ENCODE results near the gene CHODL. TPM values are rescaled to one million over a fixed set of nuclear protein-coding genes. Genes with fewer than 3 reads are reported as not detected.

Gene CHODL
- polyA plus RNA-seq, 1 of the 3 experiments (the other 2 are of a cell fraction) = not detected

DNA sequence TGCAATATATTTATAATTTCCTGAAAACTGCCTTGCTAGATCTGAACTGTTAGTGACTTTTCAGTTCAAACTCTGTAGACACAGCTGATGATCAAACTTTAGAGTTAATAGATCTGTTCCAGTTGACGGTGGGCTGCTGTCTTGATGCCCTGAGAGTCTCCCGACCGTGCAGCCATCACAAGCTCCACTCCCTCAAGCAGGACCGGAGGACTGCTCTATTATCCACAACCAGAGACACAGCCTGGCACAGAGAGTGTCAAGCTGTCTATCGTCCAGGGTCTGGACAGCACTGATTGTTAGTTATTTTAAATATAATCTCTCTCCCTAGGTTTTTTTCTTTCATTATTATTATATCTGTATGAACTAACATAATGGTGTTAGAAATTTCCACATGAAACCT lies 8.0 kb downstream of the CHODL start:
- TF ChIP-seq RXRA (IDR thresholded peaks at IDR 0.05; ENCODE audit: borderline replicate concordance, low read depth) = no peak
- no peak for TF ChIP-seq FOXM1 (IDR thresholded peaks at IDR 0.05; ENCODE audit: low read depth)
- TF ChIP-seq, protein P1, sequence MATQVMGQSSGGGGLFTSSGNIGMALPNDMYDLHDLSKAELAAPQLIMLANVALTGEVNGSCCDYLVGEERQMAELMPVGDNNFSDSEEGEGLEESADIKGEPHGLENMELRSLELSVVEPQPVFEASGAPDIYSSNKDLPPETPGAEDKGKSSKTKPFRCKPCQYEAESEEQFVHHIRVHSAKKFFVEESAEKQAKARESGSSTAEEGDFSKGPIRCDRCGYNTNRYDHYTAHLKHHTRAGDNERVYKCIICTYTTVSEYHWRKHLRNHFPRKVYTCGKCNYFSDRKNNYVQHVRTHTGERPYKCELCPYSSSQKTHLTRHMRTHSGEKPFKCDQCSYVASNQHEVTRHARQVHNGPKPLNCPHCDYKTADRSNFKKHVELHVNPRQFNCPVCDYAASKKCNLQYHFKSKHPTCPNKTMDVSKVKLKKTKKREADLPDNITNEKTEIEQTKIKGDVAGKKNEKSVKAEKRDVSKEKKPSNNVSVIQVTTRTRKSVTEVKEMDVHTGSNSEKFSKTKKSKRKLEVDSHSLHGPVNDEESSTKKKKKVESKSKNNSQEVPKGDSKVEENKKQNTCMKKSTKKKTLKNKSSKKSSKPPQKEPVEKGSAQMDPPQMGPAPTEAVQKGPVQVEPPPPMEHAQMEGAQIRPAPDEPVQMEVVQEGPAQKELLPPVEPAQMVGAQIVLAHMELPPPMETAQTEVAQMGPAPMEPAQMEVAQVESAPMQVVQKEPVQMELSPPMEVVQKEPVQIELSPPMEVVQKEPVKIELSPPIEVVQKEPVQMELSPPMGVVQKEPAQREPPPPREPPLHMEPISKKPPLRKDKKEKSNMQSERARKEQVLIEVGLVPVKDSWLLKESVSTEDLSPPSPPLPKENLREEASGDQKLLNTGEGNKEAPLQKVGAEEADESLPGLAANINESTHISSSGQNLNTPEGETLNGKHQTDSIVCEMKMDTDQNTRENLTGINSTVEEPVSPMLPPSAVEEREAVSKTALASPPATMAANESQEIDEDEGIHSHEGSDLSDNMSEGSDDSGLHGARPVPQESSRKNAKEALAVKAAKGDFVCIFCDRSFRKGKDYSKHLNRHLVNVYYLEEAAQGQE (IDR thresholded peaks at IDR 0.05; ENCODE audit: low read depth, low read length) = no peak
- TF ChIP-seq SMC3 (IDR thresholded peaks at IDR 0.05; ENCODE audit: low read depth, low read length) = no peak
- no peak for TF ChIP-seq RAD21 (IDR thresholded peaks at IDR 0.05; ENCODE audit: low read length)
- TF ChIP-seq, protein P2, sequence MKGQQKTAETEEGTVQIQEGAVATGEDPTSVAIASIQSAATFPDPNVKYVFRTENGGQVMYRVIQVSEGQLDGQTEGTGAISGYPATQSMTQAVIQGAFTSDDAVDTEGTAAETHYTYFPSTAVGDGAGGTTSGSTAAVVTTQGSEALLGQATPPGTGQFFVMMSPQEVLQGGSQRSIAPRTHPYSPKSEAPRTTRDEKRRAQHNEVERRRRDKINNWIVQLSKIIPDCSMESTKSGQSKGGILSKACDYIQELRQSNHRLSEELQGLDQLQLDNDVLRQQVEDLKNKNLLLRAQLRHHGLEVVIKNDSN (IDR thresholded peaks at IDR 0.05; ENCODE audit: borderline replicate concordance, low read depth) = no peak
- TF ChIP-seq FOXJ3 (CRISPR knock-in tag; IDR thresholded peaks at IDR 0.05) = no peak
- no peak for TF ChIP-seq JUND (IDR thresholded peaks at IDR 0.05)
- TF ChIP-seq FOSL2 (IDR thresholded peaks at IDR 0.05; ENCODE audit: borderline replicate concordance, low read depth) = no peak
- no peak for TF ChIP-seq CHD2 (IDR thresholded peaks at IDR 0.05; ENCODE audit: low read length, partially characterized antibody)
- TF ChIP-seq TEAD4 (IDR thresholded peaks at IDR 0.05; ENCODE audit: borderline replicate concordance, insufficient read depth) = no peak
- TF ChIP-seq, protein P3, sequence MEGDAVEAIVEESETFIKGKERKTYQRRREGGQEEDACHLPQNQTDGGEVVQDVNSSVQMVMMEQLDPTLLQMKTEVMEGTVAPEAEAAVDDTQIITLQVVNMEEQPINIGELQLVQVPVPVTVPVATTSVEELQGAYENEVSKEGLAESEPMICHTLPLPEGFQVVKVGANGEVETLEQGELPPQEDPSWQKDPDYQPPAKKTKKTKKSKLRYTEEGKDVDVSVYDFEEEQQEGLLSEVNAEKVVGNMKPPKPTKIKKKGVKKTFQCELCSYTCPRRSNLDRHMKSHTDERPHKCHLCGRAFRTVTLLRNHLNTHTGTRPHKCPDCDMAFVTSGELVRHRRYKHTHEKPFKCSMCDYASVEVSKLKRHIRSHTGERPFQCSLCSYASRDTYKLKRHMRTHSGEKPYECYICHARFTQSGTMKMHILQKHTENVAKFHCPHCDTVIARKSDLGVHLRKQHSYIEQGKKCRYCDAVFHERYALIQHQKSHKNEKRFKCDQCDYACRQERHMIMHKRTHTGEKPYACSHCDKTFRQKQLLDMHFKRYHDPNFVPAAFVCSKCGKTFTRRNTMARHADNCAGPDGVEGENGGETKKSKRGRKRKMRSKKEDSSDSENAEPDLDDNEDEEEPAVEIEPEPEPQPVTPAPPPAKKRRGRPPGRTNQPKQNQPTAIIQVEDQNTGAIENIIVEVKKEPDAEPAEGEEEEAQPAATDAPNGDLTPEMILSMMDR (IDR thresholded peaks at IDR 0.05) = no peak
- TF ChIP-seq NFIC (IDR thresholded peaks at IDR 0.05; ENCODE audit: borderline replicate concordance) = no peak
- no peak for TF ChIP-seq RCOR1 (IDR thresholded peaks at IDR 0.05; ENCODE audit: low read length)
- no peak for TF ChIP-seq POLR2AphosphoS5 (IDR thresholded peaks at IDR 0.05; ENCODE audit: low read depth, low read length)
- no peak for TF ChIP-seq TAF1 (IDR thresholded peaks at IDR 0.05; ENCODE audit: borderline replicate concordance, low read depth, low read length)
- no peak for TF ChIP-seq MXI1 (IDR thresholded peaks at IDR 0.05; ENCODE audit: low read depth, low read length)
- TF ChIP-seq NRF1 (IDR thresholded peaks at IDR 0.05; ENCODE audit: low read depth, low read length) = no peak
- TF ChIP-seq, protein P4, sequence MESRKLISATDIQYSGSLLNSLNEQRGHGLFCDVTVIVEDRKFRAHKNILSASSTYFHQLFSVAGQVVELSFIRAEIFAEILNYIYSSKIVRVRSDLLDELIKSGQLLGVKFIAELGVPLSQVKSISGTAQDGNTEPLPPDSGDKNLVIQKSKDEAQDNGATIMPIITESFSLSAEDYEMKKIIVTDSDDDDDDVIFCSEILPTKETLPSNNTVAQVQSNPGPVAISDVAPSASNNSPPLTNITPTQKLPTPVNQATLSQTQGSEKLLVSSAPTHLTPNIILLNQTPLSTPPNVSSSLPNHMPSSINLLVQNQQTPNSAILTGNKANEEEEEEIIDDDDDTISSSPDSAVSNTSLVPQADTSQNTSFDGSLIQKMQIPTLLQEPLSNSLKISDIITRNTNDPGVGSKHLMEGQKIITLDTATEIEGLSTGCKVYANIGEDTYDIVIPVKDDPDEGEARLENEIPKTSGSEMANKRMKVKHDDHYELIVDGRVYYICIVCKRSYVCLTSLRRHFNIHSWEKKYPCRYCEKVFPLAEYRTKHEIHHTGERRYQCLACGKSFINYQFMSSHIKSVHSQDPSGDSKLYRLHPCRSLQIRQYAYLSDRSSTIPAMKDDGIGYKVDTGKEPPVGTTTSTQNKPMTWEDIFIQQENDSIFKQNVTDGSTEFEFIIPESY (IDR thresholded peaks at IDR 0.05; ENCODE audit: borderline replicate concordance, low read depth) = no peak
- TF ChIP-seq MEF2A (IDR thresholded peaks at IDR 0.05; ENCODE audit: borderline replicate concordance, low read depth) = no peak
- WGBS (ENCODE audit: low lambda C conversion rate) = 6% methylated on average over 5 of the region's 5 CpGs
- Histone ChIP-seq H3F3A (replicated peaks; ENCODE audit: insufficient read depth) (no peaks in the 10 kb centered on the region), H3K4me2 (no peak overlapping the region), H3K4me1 (ENCODE audit: control insufficient read depth in 1 of 2, insufficient read depth in 2 of 2, low read depth in 1 of 2, low read length in 1 of 2) (no peaks in the 10 kb centered on the region; a peak in 1 of 4 replicates), H2AFZ (ENCODE audit: low read depth) (no peak overlapping the region), H3K79me2 (ENCODE audit: insufficient read depth) (no peaks in the 10 kb centered on the region), H3K4me3 (ENCODE audit: low read depth in 2 of 2, low read length in 1 of 2) (no peak overlapping the region), H3K9me2 (no peaks in the 10 kb centered on the region; the same call in 1 of the 2 replicates), H3K9me3 (no peaks in the 10 kb centered on the region), H4K20me1 (ENCODE audit: insufficient read depth) (no peaks in the 10 kb centered on the region), H3K27ac (ENCODE audit: low read depth in 2 of 2, low read length in 1 of 2) (no peak overlapping the region), H3K36me3 (replicated peaks in 1 of 2; ENCODE audit: control insufficient read depth in 1 of 2, insufficient read depth in 2 of 2, low read length in 1 of 2) (no peaks in the 10 kb centered on the region), H3K27me3 (ENCODE audit: insufficient read depth) (no peaks in the 10 kb centered on the region), H3K9ac (no peak overlapping the region)
- ChIA-PET CTCF (interaction anchor here (1.0 to 1.5 kb wide), 2 partner anchors 10 to 212 kb away, joined by 3 to 4 read pairs; no protein-coding TSS in a partner anchor), POLR2A (no interaction called here)
- no peak for DNase-seq
